Kidney (tissue), 22 donors: ENCODE measurements around the gene TCP11. TPM values are rescaled to one million over a fixed set of nuclear protein-coding genes. Genes with fewer than 3 reads are reported as not detected.
A peak's percentile ranks its signal among the peaks of the same experiment; 100 is the strongest.

ENCODE experiments used
- DNase-seq, 5 donors: peaks; one replicate each; pipeline ENCODE4 v3.0.0-alpha.2; 2013 to 2020
- FAIRE-seq: peaks from 2 replicates; lab custom pipeline; 2012; peaks lifted over from hg19 to GRCh38; lab: Jason Lieb, UNC
- H3K27ac ChIP-seq, 2 donors: one replicate each; pipeline ENCODE4 v1.7.0; 2013; ENCODE audit warnings: low read depth in 2 of 2, low read length in 2 of 2, inconsistent platforms in 1 of 2
- H3K27me3 ChIP-seq: one replicate; pipeline ENCODE4 v1.7.1; 2013; ENCODE audit warnings: low read length, inconsistent platforms; ENCODE audit not compliant: control insufficient read depth, insufficient read depth
- H3K36me3 ChIP-seq, 3 donors: one replicate each; pipeline versions ENCODE4 v1.7.0 to v1.7.1; 2013; ENCODE audit warnings: low read length in 3 of 3, control low read depth in 1 of 3, inconsistent platforms in 1 of 3; ENCODE audit not compliant: insufficient read depth in 3 of 3, control insufficient read depth in 2 of 3
- H3K4me1 ChIP-seq, 3 donors: one replicate each; pipeline versions ENCODE4 v1.7.0 to v1.7.1; 2013; ENCODE audit warnings: low read length in 3 of 3, inconsistent platforms in 1 of 3, low read depth in 1 of 3; ENCODE audit not compliant: control insufficient read depth in 2 of 3, insufficient read depth in 2 of 3
- H3K4me3 ChIP-seq, 3 donors: one replicate each; pipeline versions ENCODE4 v1.7.0 to v1.8.1; 2013; ENCODE audit warnings: low read length in 3 of 3, control low read depth in 1 of 3, inconsistent platforms in 1 of 3
- H3K9ac ChIP-seq, 3 donors: one replicate each; pipeline versions ENCODE4 v1.7.0 to v1.7.1; 2013; ENCODE audit warnings: low read length in 3 of 3, control low read depth in 1 of 3, inconsistent platforms in 1 of 3
- H3K9me3 ChIP-seq, 3 donors: one replicate each; pipeline versions ENCODE4 v1.7.0 to v1.7.1; 2013; ENCODE audit warnings: low read length in 3 of 3, control low read depth in 1 of 3, inconsistent platforms in 1 of 3; ENCODE audit not compliant: control insufficient read depth in 2 of 3, insufficient read depth in 1 of 3
- CTCF ChIP-seq: IDR thresholded peaks from 3 replicates; pipeline ENCODE4 v1.5.1; 2012; ENCODE audit warnings: mild to moderate bottlenecking, moderate library complexity, borderline replicate concordance; ENCODE audit not compliant: insufficient read depth; ENCODE audit errors: extremely low read depth
- intact Hi-C: fragments of 100-400 bp; cut with DNase I; formaldehyde crosslinking; loops from one replicate; pipeline ENCODE4 v1.11.1; 2022
- long read RNA-seq, 10 donors: library from polyadenylated mRNA in 1 of 10; unstranded in 1 of 10; transcript quantifications; one replicate each; pipeline ENCODE4 v2.0.0 and lab custom pipeline, GENCODE V29; 2021 to 2026
- polyA plus RNA-seq: library from polyadenylated mRNA; stranded (reverse); fragments of 350-450 nt; fragmentation: Illumina TruSeq; extraction: RNeasy Lipid Tissue Mini Kit (QIAGEN cat#74804); gene quantifications from one replicate; pipeline ENCODE4 v1.2.3, GENCODE V29; 2014; ENCODE audit warnings: low read depth, low replicate concordance; ENCODE audit not compliant: insufficient read depth
- total RNA-seq: library from RNA; stranded (reverse); fragmentation: NEBNext Ultra II Directional; extraction: Animal tissue kit (Norgen Biotek cat#: 25700); gene quantifications from one replicate; pipeline ENCODE4 v1.2.1, GENCODE V29; 2021
- donor health status: control.
- donor health status: control.
- donor health status: control.
- donor health status: control.
- donor health status: control.
- donor health status: DM: yes; HTN: yes; CAD: no.
- donor health status: Normal renal cell carcinoma (clear cell type).

The TCP11 gene
- total RNA-seq (0.50 TPM), polyA plus RNA-seq (0.41 TPM)
- long read RNA-seq, donor 1 = 0 reads
- long read RNA-seq, donor 2 = 0 reads
- long read RNA-seq, donor 3 = 0 reads
- long read RNA-seq, donor 4 = 0 reads
- long read RNA-seq, donor 5 = 0 reads
- long read RNA-seq, donor 6, partial matches to known transcripts = 0 of 1 reads
- long read RNA-seq, donor 6, other reads (novel, unspliced or antisense) = 0 of 1 reads
- long read RNA-seq, donor 7 = 0 reads
- long read RNA-seq, donor 8 = 0 reads
- long read RNA-seq, donor 9, partial matches to known transcripts = 0 of 1 reads
- long read RNA-seq, donor 9, other reads (novel, unspliced or antisense) = 0 of 1 reads
- long read RNA-seq, donor 10 = 0 reads

GRCh38 chr6:35141007-35141655, at the start of gene TCP11:
TCP11 (minus strand) TSS chr6:35141339; CDS start chr6:35140870, 469 bp downstream.
- no peak for TF ChIP-seq CTCF
- DNase-seq (peak; percentile 71 to 87 (median 79)), FAIRE-seq (no peak)
- intact Hi-C loops = loop anchor here (10.0 kb wide), 1 partner anchor 104 kb away; no protein-coding TSS in a partner anchor
- H3K4me3 ChIP-seq = no peak within 1 kb of the TSS
- H3K27me3 ChIP-seq = no peaks in the 10 kb centered on the region
- H3K27ac ChIP-seq = no peak within 1 kb of the TSS
- H3K9ac ChIP-seq = no peak within 1 kb of the TSS
- H3K36me3 ChIP-seq = no peaks in the 10 kb centered on the region
- no peaks in the 10 kb centered on the region for H3K9me3 ChIP-seq
- H3K4me1 ChIP-seq = peaks cover 0 to 3% (median 0%) of the 10 kb centered on the region in 3 donors

GRCh38 chr6:35190306-35190705, 49.2 kb upstream of the TCP11 start:
- no peaks in the 10 kb centered on the region for H3K4me1 ChIP-seq
- no peaks in the 10 kb centered on the region for H3K9me3 ChIP-seq
- TF ChIP-seq CTCF = no peak
- FAIRE-seq = no peak
- no peaks in the 10 kb centered on the region for H3K36me3 ChIP-seq
- no peak overlapping the region for H3K9ac ChIP-seq
- H3K27me3 ChIP-seq = no peaks in the 10 kb centered on the region
- intact Hi-C loops = no loop called here
- no peak overlapping the region for H3K4me3 ChIP-seq
- no peak for DNase-seq
- H3K27ac ChIP-seq = no peak overlapping the region

GRCh38 chr6:35188886-35189285, 47.7 kb upstream of the TCP11 start:
- no peak overlapping the region for H3K9ac ChIP-seq
- FAIRE-seq = no peak
- no peaks in the 10 kb centered on the region for H3K36me3 ChIP-seq
- no peaks in the 10 kb centered on the region for H3K27me3 ChIP-seq
- no peak overlapping the region for H3K4me3 ChIP-seq
- H3K9me3 ChIP-seq = no peaks in the 10 kb centered on the region
- H3K27ac ChIP-seq = no peak overlapping the region
- no peaks in the 10 kb centered on the region for H3K4me1 ChIP-seq
- intact Hi-C loops = no loop called here
- DNase-seq = no peak
- TF ChIP-seq CTCF = no peak
